Neutrophil (primary cell): ENCODE results near the gene RIMS3.

ENCODE experiments used
- H3K27ac ChIP-seq: fragments of 200-600 bp; sonication (generic); 2 replicates; pipeline ENCODE4 v1.5.1; 2016; ENCODE audit warnings: mild to moderate bottlenecking, moderate library complexity
- H3K27me3 ChIP-seq: fragments of 200-600 bp; sonication (generic); 2 replicates; pipeline ENCODE4 v1.6.0; 2016; ENCODE audit warnings: mild to moderate bottlenecking
- H3K36me3 ChIP-seq: fragments of 200-600 bp; sonication (generic); 2 replicates; pipeline ENCODE4 v1.5.1; 2017
- H3K4me1 ChIP-seq, 2 experiments: fragments of 200-600 bp in 1 of 2; sonication (generic) in 1 of 2; 1 replicate in 1 of 2; 2 replicates in 1 of 2; pipeline versions ENCODE4 v1.5.1 to v1.6.1; 2013 to 2016; ENCODE audit warnings: low read depth in 1 of 2, low read length in 1 of 2, mild to moderate bottlenecking in 1 of 2, moderate library complexity in 1 of 2; ENCODE audit not compliant: control insufficient read depth in 1 of 2, insufficient read depth in 1 of 2
- H3K4me3 ChIP-seq, 2 experiments: fragments of 200-600 bp in 1 of 2; sonication (generic) in 1 of 2; 1 replicate in 1 of 2; 2 replicates in 1 of 2; pipeline ENCODE4 v1.5.1; 2013 to 2016; ENCODE audit warnings: low read depth in 1 of 2, low read length in 1 of 2, mild to moderate bottlenecking in 1 of 2, moderate library complexity in 1 of 2
- H3K9me3 ChIP-seq: fragments of 200-600 bp; sonication (generic); 2 replicates; pipeline ENCODE4 v1.5.1; 2016
- TF ChIP-seq, protein P1 (sequence below): fragments of 200-600 bp; sonication (generic); IDR thresholded peaks from 2 replicates; pipeline ENCODE4 v1.5.1; 2016; ENCODE audit warnings: antibody characterized with exemption

RIMS3 gene

DNA sequence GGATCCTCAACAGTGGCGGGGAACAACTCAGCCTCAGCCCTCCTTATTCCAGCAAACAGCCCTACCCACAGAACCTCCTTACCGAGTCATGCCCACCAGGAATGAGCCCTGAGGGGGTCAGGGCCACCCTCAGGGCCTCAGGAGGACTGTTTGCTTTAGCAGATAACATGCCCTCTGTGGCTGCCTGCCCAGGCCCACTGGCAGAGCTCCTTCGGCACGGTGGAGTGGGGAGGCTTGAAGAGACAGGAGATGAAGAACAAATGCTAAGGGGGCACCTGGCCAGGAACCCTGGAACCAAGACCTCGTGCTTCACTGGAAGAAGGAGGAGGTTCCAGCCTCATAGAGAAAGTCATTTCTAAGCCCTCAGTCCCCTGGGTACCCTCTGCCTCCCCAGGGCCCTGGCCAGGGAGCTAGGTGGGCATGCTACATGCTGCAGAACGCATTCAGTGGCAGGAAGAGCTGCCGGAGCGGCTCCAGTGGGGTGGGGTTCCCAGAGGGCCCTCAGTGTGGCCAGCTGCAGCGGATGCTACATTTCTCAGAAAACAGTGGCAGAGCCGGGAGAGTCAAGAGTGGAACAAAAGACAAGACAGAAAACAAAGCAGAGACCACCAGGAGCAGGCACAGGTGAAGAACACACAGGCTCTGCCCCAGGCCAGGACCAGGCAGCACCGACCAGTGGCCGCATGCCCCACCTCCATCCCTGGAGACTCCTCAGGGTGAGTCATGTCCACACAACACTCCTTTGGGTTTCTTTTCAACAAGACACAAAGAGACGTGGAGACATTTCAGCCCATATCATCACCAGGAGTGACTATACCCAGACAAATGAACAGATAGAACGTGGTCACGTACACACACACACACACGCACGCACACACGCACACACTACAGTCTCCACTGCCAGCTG is 39.8 kb downstream of the RIMS3 start:
- peaks cover 2% of the 10 kb centered on the region for H3K27me3 ChIP-seq
- no peaks in the 10 kb centered on the region for H3K4me1 ChIP-seq
- no peaks in the 10 kb centered on the region for H3K36me3 ChIP-seq
- H3K27ac ChIP-seq = no peak overlapping the region
- H3K9me3 ChIP-seq = no peaks in the 10 kb centered on the region
- no peak overlapping the region for H3K4me3 ChIP-seq
- TF ChIP-seq, protein P1, sequence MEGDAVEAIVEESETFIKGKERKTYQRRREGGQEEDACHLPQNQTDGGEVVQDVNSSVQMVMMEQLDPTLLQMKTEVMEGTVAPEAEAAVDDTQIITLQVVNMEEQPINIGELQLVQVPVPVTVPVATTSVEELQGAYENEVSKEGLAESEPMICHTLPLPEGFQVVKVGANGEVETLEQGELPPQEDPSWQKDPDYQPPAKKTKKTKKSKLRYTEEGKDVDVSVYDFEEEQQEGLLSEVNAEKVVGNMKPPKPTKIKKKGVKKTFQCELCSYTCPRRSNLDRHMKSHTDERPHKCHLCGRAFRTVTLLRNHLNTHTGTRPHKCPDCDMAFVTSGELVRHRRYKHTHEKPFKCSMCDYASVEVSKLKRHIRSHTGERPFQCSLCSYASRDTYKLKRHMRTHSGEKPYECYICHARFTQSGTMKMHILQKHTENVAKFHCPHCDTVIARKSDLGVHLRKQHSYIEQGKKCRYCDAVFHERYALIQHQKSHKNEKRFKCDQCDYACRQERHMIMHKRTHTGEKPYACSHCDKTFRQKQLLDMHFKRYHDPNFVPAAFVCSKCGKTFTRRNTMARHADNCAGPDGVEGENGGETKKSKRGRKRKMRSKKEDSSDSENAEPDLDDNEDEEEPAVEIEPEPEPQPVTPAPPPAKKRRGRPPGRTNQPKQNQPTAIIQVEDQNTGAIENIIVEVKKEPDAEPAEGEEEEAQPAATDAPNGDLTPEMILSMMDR = no peak

DNA sequence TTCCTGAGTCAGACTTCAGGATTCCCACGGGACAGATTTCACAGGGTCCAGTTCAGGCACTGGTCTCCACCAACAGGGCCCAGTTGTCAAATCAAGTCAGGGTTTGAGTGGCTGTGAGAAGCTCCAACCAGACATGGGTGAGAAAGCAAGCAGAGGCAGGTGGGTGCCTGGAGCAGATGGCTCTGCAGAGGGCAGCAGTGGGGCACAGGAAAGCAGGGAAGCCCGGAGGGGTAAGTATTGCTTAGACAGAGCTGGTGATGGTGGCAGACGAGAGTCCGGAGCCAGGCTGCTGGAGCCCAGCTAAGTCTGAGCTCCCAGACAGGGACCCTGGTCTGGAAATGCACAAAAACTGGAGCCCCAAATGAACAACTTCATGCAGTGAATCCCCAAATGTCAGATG is 40.4 kb downstream of the RIMS3 start:
- Histone ChIP-seq H3K36me3 (no peaks in the 10 kb centered on the region), H3K4me3 (no peak overlapping the region), H3K27ac (no peak overlapping the region), H3K27me3 (peaks cover 2% of the 10 kb centered on the region), H3K9me3 (no peaks in the 10 kb centered on the region), H3K4me1 (no peaks in the 10 kb centered on the region)
- TF ChIP-seq, protein P1 = no peak

DNA sequence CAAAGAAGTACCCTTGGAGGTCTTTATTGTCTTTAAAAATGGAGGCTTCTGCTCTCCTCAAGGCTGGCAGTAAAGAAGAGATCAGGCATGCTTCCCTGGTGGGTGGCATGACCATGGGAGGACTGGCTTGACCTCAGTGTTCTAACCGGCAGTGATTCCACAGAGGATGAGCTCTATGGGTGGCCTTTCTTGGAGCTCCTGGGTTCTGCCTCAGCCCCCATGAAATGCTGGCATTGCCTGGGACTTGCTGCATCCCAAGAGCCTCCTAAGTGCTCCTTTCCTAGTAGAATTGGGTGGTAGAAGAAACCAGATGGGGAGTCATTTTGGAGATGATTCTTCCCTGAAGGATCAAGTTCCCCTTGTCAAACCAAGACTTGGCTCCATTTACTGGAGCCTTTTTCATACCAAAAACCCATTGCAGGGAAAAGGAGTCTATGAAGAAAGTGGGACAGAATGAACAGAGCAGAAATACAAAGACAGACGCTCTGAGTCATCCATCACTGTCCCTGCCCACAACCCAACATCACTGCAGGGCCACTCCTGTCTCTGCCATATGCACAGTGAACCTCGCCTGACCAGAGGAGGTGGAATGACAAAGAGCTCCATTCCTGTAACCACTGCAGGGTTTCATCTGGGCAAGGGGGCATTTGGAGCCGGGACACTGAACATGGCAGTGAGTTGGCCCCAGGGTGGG is 42.4 kb downstream of the RIMS3 start:
- Histone ChIP-seq H3K27me3 (peaks cover 2% of the 10 kb centered on the region), H3K36me3 (no peaks in the 10 kb centered on the region), H3K9me3 (no peaks in the 10 kb centered on the region), H3K4me1 (no peaks in the 10 kb centered on the region), H3K4me3 (no peak overlapping the region), H3K27ac (no peak overlapping the region)
- TF ChIP-seq, protein P1 = no peak

DNA sequence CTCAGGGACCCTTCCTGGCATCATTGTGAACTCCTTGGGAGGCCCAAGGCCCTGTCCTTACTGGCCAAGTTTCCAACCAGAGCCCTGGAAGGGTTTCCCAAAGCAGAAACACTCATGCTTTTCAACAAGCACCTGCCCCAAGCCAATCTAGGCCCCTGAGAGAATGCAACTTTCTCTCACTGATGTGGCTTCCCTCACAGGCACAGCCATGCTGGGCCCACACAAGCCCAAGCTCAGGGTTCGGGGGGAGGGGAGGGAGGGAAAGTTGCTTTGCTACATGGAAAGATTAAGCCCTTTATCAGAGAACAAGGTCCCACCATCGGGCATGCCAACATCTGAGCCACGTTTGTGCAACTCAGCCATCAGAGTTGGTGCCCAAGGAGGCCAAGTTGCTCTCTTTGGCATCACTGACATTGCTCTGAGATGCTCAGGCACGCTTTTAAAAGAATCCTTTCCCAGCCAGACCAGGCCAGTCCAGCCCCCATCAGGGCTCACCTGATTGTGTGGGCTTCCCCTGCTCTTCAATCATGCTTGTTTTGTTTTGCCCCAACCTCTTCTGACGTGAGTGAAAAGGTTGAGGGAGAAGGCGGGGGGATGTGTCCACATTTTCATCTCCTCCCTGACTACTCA is 43.5 kb downstream of the RIMS3 start:
- H3K36me3 ChIP-seq = no peaks in the 10 kb centered on the region
- no peak overlapping the region for H3K4me3 ChIP-seq
- TF ChIP-seq, protein P1 = no peak
- H3K27me3 ChIP-seq = peaks cover 2% of the 10 kb centered on the region
- H3K27ac ChIP-seq = no peak overlapping the region
- H3K4me1 ChIP-seq = no peaks in the 10 kb centered on the region
- H3K9me3 ChIP-seq = no peaks in the 10 kb centered on the region

DNA sequence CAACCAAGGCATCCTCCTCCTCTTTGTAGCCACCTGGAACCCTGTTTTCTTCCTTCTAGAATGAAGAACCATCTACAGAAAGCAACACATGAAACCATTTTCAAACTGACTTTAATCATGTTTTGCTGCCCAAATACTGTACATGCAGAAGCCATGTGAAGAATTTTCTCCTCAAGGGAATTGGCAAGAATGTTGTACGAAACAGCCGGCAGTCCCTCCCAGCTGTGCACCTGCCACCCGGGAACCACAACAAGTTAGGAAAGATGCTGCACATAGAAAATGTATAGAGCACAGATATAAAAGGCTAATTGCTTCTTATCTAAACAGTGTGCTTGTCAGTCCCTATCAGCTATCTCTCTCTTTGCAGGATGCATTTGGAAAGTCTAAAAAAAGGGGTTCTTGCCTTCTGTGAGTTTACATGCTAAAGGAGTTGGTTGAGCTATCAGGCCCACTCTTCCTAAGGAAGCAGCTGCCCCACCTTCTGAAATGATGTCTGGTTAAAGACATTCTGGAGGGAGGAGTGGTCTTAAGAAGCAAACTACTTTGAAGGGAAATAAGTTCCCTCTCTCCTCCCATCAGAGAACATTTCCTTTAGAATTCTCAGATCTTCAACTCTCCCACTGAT is 44.8 kb downstream of the RIMS3 start:
- Histone ChIP-seq H3K27ac (no peak overlapping the region), H3K9me3 (no peaks in the 10 kb centered on the region), H3K4me3 (no peak overlapping the region), H3K4me1 (no peaks in the 10 kb centered on the region), H3K36me3 (no peaks in the 10 kb centered on the region), H3K27me3 (peaks cover 2% of the 10 kb centered on the region)
- TF ChIP-seq, protein P1 = no peak
